HepG2 (cell line): Measurements from ENCODE around the gene ZNF831. TPM values are rescaled to one million over a fixed set of nuclear protein-coding genes. Genes with fewer than 3 reads are reported as not detected.

Experiments used
- ATAC-seq: fragments of 200-7000 bp; cut with Tn5 transposase; 3 replicates; pipeline ENCODE4 v1.9.1; 2020; ENCODE audit warnings: mild to moderate bottlenecking, moderate library complexity
- BruUV-seq: library from RNA; stranded (reverse); fragments of 400-500 nt; replicated peaks from 2 replicates; lab custom pipeline; 2021; lab: Mats Ljungman, UMichigan
- CTCF ChIA-PET: fragments of 300-600 bp; formaldehyde crosslinking; extraction: SDS; loops from one replicate; lab custom pipeline; 2021; ENCODE audit warnings: low total read pairs, inconsistent platforms, low intra/inter-chr PET ratio; lab: Yijun Ruan, JAX
- POLR2A ChIA-PET: fragments of 350-600 bp; sonication (Branson Sonifier 250); formaldehyde crosslinking; loops from one replicate; lab custom pipeline; 2020; ENCODE audit warnings: antibody characterized with exemption, inconsistent platforms; lab: Yijun Ruan, JAX
- DNase-seq: peaks from one replicate; pipeline ENCODE4 v3.0.0-alpha.2; 2015; ENCODE audit warnings: low spot score
- FAIRE-seq: peaks from 3 replicates; lab custom pipeline; 2011; peaks lifted over from hg19 to GRCh38; lab: Jason Lieb, UNC
- H2AFZ ChIP-seq: one replicate; pipeline ENCODE4 v1.6.1; 2011; ENCODE audit warnings: low read length, inconsistent platforms
- H3K27ac ChIP-seq: fragments of 300-600 bp; 3 replicates; pipeline ENCODE4 v1.8.0; 2011; ENCODE audit warnings: mixed run types, mild to moderate bottlenecking, mixed read lengths, low read length, inconsistent platforms; ENCODE audit not compliant: insufficient read depth; ENCODE audit errors: extremely low read length
- H3K27me3 ChIP-seq, 2 experiments: fragments of 200-600 bp in 1 of 2; 2 replicates in 1 of 2; 3 replicates in 1 of 2; pipeline versions ENCODE4 v1.6.0 to v1.8.0; 2011; ENCODE audit warnings: low read length in 2 of 2, mild to moderate bottlenecking in 2 of 2, moderate library complexity in 2 of 2, inconsistent platforms in 1 of 2; ENCODE audit not compliant: insufficient read depth in 2 of 2, control insufficient read depth in 1 of 2
- H3K36me3 ChIP-seq, 2 experiments: fragments of 200-600 bp in 1 of 2; replicated peaks in 1 of 2; 2 replicates in 1 of 2; 3 replicates in 1 of 2; pipeline versions ENCODE4 v1.5.1 to v1.8.0; 2011; ENCODE audit warnings: low read length in 2 of 2, inconsistent platforms in 1 of 2; ENCODE audit not compliant: insufficient read depth in 2 of 2, control insufficient read depth in 1 of 2
- H3K4me1 ChIP-seq: 2 replicates; pipeline ENCODE4 v1.5.1; 2012; ENCODE audit warnings: low read length, inconsistent platforms; ENCODE audit not compliant: insufficient read depth
- H3K4me2 ChIP-seq: 2 replicates; pipeline ENCODE4 v1.6.0; 2011; ENCODE audit warnings: low read depth, low read length, inconsistent platforms
- H3K4me3 ChIP-seq, 3 experiments: fragments of 200-600 bp in 1 of 3; sonication (generic), shearing (Covaris generic) in 1 of 3; replicated peaks in 1 of 3; 2 replicates each; pipeline ENCODE4 v1.5.1; 2011 to 2016; ENCODE audit warnings: low read length in 3 of 3, inconsistent platforms in 2 of 3, low read depth in 2 of 3, mild to moderate bottlenecking in 2 of 3, control low read depth in 1 of 3, mixed read lengths in 1 of 3; ENCODE audit not compliant: insufficient read depth in 1 of 3
- H3K79me2 ChIP-seq: one replicate; pipeline ENCODE4 v1.6.1; 2011; ENCODE audit warnings: low read length, inconsistent platforms; ENCODE audit not compliant: insufficient read depth
- H3K9ac ChIP-seq: 2 replicates; pipeline ENCODE4 v1.6.0; 2011; ENCODE audit warnings: mild to moderate bottlenecking, low read depth, low read length, inconsistent platforms; ENCODE audit not compliant: insufficient read depth
- H3K9me3 ChIP-seq: 2 replicates; pipeline ENCODE4 v1.5.1; 2012; ENCODE audit warnings: mild to moderate bottlenecking, low read length
- H4K20me1 ChIP-seq: 2 replicates; pipeline ENCODE4 v1.6.0; 2011; ENCODE audit warnings: inconsistent platforms, mild to moderate bottlenecking, low read length, moderate library complexity; ENCODE audit not compliant: insufficient read depth
- AHDC1 ChIP-seq: sonication (generic); formaldehyde crosslinking; IDR thresholded peaks from 2 replicates; pipeline ENCODE4 v1.5.1; 2020; ENCODE audit warnings: mild to moderate bottlenecking, missing genetic modification reagents, borderline replicate concordance
- GTF2F1 ChIP-seq: fragments of 150-350 bp; IDR thresholded peaks from 2 replicates; pipeline ENCODE4 v1.6.1; 2014; ENCODE audit warnings: low read length
- KAT7 ChIP-seq: IDR thresholded peaks from 2 replicates; pipeline ENCODE4 v1.6.1; 2018; ENCODE audit warnings: borderline replicate concordance, missing compliant biosample characterization
- NR1H2 ChIP-seq: sonication (generic); formaldehyde crosslinking; IDR thresholded peaks from 2 replicates; pipeline ENCODE4 v1.8.1; 2022; ENCODE audit warnings: low read depth, missing genetic modification reagents, borderline replicate concordance
- SKI ChIP-seq: fragments of 450-650 bp; IDR thresholded peaks from one replicate; pipeline ENCODE4 v1.6.1; 2018; ENCODE audit warnings: mild to moderate bottlenecking; ENCODE audit not compliant: partially characterized antibody
- SUZ12 ChIP-seq: fragments of 150-350 bp; IDR thresholded peaks from 2 replicates; pipeline ENCODE4 v1.6.1; 2014; ENCODE audit warnings: low read depth, low read length
- TBL1XR1 ChIP-seq: fragments of 150-350 bp; IDR thresholded peaks from 2 replicates; pipeline ENCODE4 v1.6.1; 2014; ENCODE audit warnings: borderline replicate concordance, low read length; ENCODE audit not compliant: partially characterized antibody
- ZBTB25 ChIP-seq: IDR thresholded peaks from 2 replicates; pipeline ENCODE4 v1.6.1; 2018; ENCODE audit warnings: missing genetic modification reagents
- ZFP41 ChIP-seq: sonication (generic); formaldehyde crosslinking; IDR thresholded peaks from 2 replicates; pipeline ENCODE4 v1.4.0; 2020; ENCODE audit warnings: mild to moderate bottlenecking, missing genetic modification reagents, borderline replicate concordance
- WGBS: methylation state at CpG from one replicate; pipeline ENCODE4 v1.1.6; 2017; ENCODE audit warnings: low lambda C conversion rate; 5-methylcytosine and 5-hydroxymethylcytosine counted together
- in situ Hi-C: cut with HindIII; loops from 2 replicates; pipeline ENCODE4 v1.10.0; 2017; ENCODE audit warnings: low pct_unique_long_range_greater_than_20kb; ENCODE audit not compliant: extremely low pct_ligation_motif_present
- intact Hi-C: fragments of 100-400 bp; cut with micrococcal nuclease; formaldehyde crosslinking; loops from one replicate; pipeline ENCODE4 v1.10.0; 2022; ENCODE audit not compliant: unreplicated experiment
- polyA plus RNA-seq, 8 experiments: library from polyadenylated mRNA; depleted of rRNA in 3 of 8; stranded (reverse) in 7 of 8; unstranded in 1 of 8; fragments of >200 nt; fragmentation: Illumina TruSeq in 4 of 8; extraction: Trizol in 4 of 8; gene quantifications; 2 replicates each; pipeline versions ENCODE4 v1.2.1 to v1.2.3, GENCODE V29; 2011 to 2016; ENCODE audit warnings: low read depth in 4 of 8, missing spikeins in 1 of 8, mixed read lengths in 1 of 8; ENCODE audit not compliant: insufficient read depth in 1 of 8
- total RNA-seq, 5 experiments: library from RNA; depleted of rRNA; stranded (reverse); fragments of >200 nt; fragmentation: Illumina TruSeq; extraction: Trizol; gene quantifications; 2 replicates each; pipeline ENCODE4 v1.2.3, GENCODE V29; 2016; ENCODE audit warnings: low read depth in 1 of 5

Gene ZNF831
- total and polyA plus RNA-seq, 2 of the 13 experiments (the other 11 are each of a cell fraction or from before 2014, with no cell fraction given) = not detected

GRCh38 chr20:59123678-59124255, 39.9 kb upstream of the ZNF831 start:
- Histone ChIP-seq H3K27ac (no peak overlapping the region), H3K27me3 (peaks cover 0 to 47% of the 10 kb centered on the region in 2 experiments; a peak in 2 of 5 replicates), H3K9ac (no peak overlapping the region), H2AFZ (no peak overlapping the region), H3K9me3 (0 out of 2 replicates have a peak, but pooled peaks cover 5% of the 10 kb centered on the region), H3K4me3 (no peak overlapping the region), H3K4me1 (peaks cover 15% of the 10 kb centered on the region), H3K36me3 (no peaks in the 10 kb centered on the region), H4K20me1 (no peaks in the 10 kb centered on the region), H3K4me2 (no peak overlapping the region), H3K79me2 (no peaks in the 10 kb centered on the region)
- WGBS = 24% methylated on average over 10 of the region's 10 CpGs
- DNase-seq (no peak), ATAC-seq (no peak), FAIRE-seq (no peak)
- in situ Hi-C loops (no loop called here), intact Hi-C loops (no loop called here)
- BruUV-seq = no TSS peak
- TF ChIP-seq GTF2F1 = no peak
- no peak for TF ChIP-seq ZFP41
- no peak for TF ChIP-seq AHDC1 (CRISPR knock-in tag)
- no peak for TF ChIP-seq NR1H2 (CRISPR knock-in tag)
- no peak for TF ChIP-seq KAT7 (CRISPR knock-in tag)
- no peak for TF ChIP-seq ZBTB25
- no peak for TF ChIP-seq SKI
- no peak for TF ChIP-seq SUZ12
- TF ChIP-seq TBL1XR1 = no peak
- ChIA-PET CTCF (no interaction called here), POLR2A (no interaction called here)
